ENCODE results near the gene CMAS. TPM values are rescaled to one million over a fixed set of nuclear protein-coding genes. Genes with fewer than 3 reads are reported as not detected.

Gene CMAS
- 29.1 and 35.6 TPM in 2 replicates for total RNA-seq

GRCh38 chr12:22046090-22046967 is at the start of gene CMAS:
Gene CMAS, plus strand, starts transcription at chr12:22046218. Its CDS starts 86 bp downstream, at chr12:22046304.

Other genes with a start within 250 kb of the CMAS start
- gene ABCC9, start 104.8 kb upstream of the CMAS start, total RNA-seq = 20.5 and 37.9 TPM in 2 replicates